Measurements from ENCODE around the gene SYPL1.

SYPL1 gene

DNA sequence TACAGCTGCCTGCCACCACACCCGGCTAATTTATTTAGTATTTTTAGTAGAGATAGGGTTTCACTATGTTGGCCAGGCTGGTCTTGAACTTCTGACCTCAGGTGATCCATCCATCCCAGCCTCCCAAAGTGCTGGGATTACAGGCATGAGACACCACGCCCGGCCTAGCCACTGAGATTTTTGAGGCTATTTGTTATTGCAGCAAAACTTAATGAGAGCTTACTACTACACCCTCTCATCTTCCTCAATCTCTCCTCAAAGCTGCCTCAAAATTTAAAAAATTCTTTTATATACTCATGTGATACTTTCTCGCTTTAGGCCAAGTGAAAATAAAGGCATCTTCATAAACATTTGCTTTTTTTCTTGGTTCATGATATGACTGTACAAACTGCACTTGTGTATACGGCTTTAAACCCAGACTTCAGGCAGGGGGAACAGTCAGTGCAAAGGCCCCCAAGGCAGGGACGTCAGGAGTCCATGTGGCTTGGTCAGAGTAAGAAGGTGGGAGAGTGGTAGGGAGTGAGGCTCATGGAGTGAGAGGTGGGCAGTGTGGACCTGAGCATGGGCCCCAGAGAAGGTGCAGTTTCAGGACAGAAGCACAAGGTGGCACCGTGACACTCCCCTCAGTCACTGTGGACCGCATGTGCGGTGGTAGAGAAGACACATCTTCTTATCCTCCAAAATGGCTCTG is 55.5 kb downstream of the SYPL1 start:
- Histone ChIP-seq H3K36me3 (replicated peaks) (no peaks in the 10 kb centered on the region), H3K27ac (no peak overlapping the region), H3K4me3 (ENCODE audit: low read depth, low read length) (no peak overlapping the region), H3K27me3 (replicated peaks) (no peaks in the 10 kb centered on the region)
- TF ChIP-seq, protein P1, sequence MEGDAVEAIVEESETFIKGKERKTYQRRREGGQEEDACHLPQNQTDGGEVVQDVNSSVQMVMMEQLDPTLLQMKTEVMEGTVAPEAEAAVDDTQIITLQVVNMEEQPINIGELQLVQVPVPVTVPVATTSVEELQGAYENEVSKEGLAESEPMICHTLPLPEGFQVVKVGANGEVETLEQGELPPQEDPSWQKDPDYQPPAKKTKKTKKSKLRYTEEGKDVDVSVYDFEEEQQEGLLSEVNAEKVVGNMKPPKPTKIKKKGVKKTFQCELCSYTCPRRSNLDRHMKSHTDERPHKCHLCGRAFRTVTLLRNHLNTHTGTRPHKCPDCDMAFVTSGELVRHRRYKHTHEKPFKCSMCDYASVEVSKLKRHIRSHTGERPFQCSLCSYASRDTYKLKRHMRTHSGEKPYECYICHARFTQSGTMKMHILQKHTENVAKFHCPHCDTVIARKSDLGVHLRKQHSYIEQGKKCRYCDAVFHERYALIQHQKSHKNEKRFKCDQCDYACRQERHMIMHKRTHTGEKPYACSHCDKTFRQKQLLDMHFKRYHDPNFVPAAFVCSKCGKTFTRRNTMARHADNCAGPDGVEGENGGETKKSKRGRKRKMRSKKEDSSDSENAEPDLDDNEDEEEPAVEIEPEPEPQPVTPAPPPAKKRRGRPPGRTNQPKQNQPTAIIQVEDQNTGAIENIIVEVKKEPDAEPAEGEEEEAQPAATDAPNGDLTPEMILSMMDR (IDR thresholded peaks at IDR 0.05; ENCODE audit: low read depth, low read length, missing control alignments) = peak; percentile 95
- in situ Hi-C loops (cut with HindIII; ENCODE audit: low pct_ligation_motif_present, low sequenced_read_pairs) = loop anchor here (25.0 kb wide), 1 partner anchor 106 kb away; no protein-coding TSS in a partner anchor
- peak; percentile 53 for DNase-seq

DNA sequence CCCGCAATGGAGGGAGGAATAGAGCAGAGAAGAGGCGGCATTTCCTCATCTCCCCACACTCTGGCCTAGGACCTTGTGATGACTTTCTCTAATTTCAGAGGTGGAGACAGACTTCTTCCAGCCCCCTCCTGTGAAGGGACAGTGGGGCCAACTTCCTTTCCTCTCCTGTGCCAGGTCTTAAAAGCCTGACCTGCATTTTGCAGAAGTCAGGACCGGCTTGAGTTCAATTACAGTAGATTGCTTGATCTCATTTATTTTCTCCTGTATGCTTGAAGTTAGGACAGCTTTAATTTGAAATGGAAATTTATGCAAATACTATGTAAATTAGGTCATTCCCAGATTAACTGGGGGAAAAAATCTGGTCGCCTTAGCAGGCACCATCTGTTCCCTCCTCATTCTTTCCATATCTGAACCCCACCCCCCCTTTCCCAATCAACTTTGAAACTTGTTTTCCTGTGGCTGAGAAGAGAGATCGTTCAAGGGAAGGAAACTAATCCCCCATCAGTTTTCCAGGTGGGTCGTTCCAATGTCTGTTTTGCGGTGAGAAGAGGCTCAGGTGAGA is 57.1 kb downstream of the SYPL1 start:
- TF ChIP-seq, protein P1 (IDR thresholded peaks at IDR 0.05; ENCODE audit: low read depth, low read length, missing control alignments) = no peak

DNA sequence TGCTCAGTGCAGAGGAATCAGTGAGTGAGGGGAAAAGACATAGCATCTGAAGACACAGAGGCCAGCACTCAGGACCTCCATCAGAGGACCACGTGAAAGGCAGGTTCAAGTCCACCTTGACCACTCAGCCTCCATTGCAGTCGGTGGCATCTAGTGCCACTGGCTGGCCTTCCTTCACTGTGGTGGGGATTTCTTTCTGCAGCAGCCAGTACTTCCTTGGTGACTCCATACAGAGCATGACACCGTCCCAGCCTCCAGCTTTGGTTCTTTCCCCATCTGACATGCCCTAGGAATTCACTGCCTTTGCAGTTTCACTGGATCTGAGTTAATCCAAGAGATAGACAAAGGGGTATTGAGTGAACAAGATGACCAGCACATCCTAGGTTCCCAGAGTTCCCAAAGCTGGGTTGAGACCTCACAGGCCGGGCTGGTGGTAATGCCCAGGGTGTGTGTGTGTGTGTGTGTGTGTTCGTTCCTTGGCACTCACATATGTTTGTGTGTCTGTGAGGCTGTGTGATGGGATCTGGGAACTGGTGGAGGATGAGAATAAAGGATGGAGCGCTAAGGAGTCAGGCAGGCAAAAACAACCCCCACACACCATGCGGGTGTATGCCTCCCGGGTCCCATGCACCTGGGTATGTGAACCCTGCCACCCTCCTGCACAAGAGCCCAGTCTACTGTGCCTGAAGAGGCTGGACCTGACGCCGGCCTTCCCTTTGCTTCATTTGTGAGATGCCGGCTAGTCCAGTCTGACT is 57.8 kb downstream of the SYPL1 start:
- no peak overlapping the region for H3K4me3 ChIP-seq (ENCODE audit: low read depth, low read length)
- no peaks in the 10 kb centered on the region for H3K27me3 ChIP-seq (replicated peaks)
- H3K27ac ChIP-seq = no peak overlapping the region
- DNase-seq = no peak
- H3K36me3 ChIP-seq (replicated peaks) = no peaks in the 10 kb centered on the region
- TF ChIP-seq, protein P1 (IDR thresholded peaks at IDR 0.05; ENCODE audit: low read depth, low read length, missing control alignments) = no peak
- in situ Hi-C loops (cut with HindIII; ENCODE audit: low pct_ligation_motif_present, low sequenced_read_pairs) = loop anchor here (25.0 kb wide), 1 partner anchor 108 kb away; no protein-coding TSS in a partner anchor

More for the DNA sequence above, 57.1 kb downstream of the SYPL1 start:
- Histone ChIP-seq H3K27ac (no peak overlapping the region), H3K27me3 (replicated peaks) (no peaks in the 10 kb centered on the region), H3K4me3 (ENCODE audit: low read depth, low read length) (no peak overlapping the region), H3K36me3 (replicated peaks) (no peaks in the 10 kb centered on the region)
- DNase-seq = no peak
- in situ Hi-C loops (cut with HindIII; ENCODE audit: low pct_ligation_motif_present, low sequenced_read_pairs) = loop anchor here (25.0 kb wide), 1 partner anchor 107 kb away; no protein-coding TSS in a partner anchor

DNA sequence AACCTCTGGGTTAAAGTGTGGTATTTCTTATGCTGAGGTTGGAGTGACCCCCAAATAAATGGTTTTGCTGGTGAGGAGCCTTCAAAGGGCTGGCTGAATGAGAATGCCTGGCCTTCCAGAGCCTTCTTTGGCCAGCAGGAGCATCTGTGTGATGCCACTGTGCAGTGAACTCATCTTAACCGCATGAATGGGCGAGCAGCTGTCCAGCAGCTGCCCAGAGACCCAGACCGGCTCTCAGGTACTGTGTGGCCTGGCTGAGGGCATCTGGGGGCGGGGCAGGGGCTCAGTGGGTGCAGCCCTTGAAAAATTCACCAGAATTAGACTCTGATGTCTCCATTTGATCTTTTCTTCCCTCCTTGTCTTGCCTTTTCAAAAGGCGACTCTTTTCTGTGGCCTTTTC is 59.0 kb downstream of the SYPL1 start:
- Histone ChIP-seq H3K27me3 (replicated peaks) (no peaks in the 10 kb centered on the region), H3K4me3 (ENCODE audit: low read depth, low read length) (no peak overlapping the region), H3K27ac (no peak overlapping the region), H3K36me3 (replicated peaks) (no peaks in the 10 kb centered on the region)
- DNase-seq = no peak
- TF ChIP-seq, protein P1 (IDR thresholded peaks at IDR 0.05; ENCODE audit: low read depth, low read length, missing control alignments) = peak; percentile 25
- in situ Hi-C loops (cut with HindIII; ENCODE audit: low pct_ligation_motif_present, low sequenced_read_pairs) = loop anchor here (25.0 kb wide), 1 partner anchor 109 kb away; no protein-coding TSS in a partner anchor

DNA sequence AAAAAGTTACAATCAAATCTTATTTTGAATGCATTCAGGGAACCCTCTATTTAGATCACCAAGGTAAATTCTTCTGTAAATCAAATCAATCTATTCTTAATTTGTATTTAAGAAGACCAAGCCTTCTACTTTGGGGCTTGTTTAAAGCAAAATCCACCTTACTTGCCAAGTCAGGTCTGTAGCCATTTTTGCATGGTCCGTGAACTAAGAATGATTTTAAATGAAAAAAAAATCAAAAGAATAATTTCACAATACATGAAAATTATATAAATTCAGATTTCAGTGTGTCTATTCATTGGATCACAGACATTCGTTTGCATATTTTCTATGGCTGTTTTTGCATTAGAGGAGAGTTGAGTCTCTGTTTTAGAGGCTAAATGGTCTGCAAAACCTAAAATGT is 59.4 kb downstream of the SYPL1 start:
- no peak overlapping the region for H3K4me3 ChIP-seq (ENCODE audit: low read depth, low read length)
- H3K36me3 ChIP-seq (replicated peaks) = no peaks in the 10 kb centered on the region
- in situ Hi-C loops (cut with HindIII; ENCODE audit: low pct_ligation_motif_present, low sequenced_read_pairs) = loop anchor here (25.0 kb wide), 1 partner anchor 110 kb away; no protein-coding TSS in a partner anchor
- H3K27me3 ChIP-seq (replicated peaks) = no peaks in the 10 kb centered on the region
- no peak overlapping the region for H3K27ac ChIP-seq
- TF ChIP-seq, protein P1 (IDR thresholded peaks at IDR 0.05; ENCODE audit: low read depth, low read length, missing control alignments) = no peak
- no peak for DNase-seq

Measured in brain microvascular endothelial cell (primary cell).